Astrocyte of the hippocampus (primary cell): ENCODE results near the gene FRMD4B.

ENCODE experiments used
- DNase-seq: peaks from one replicate; pipeline ENCODE4 v3.0.0; 2011; ENCODE audit warnings: low read depth, low spot score

FRMD4B gene

DNA sequence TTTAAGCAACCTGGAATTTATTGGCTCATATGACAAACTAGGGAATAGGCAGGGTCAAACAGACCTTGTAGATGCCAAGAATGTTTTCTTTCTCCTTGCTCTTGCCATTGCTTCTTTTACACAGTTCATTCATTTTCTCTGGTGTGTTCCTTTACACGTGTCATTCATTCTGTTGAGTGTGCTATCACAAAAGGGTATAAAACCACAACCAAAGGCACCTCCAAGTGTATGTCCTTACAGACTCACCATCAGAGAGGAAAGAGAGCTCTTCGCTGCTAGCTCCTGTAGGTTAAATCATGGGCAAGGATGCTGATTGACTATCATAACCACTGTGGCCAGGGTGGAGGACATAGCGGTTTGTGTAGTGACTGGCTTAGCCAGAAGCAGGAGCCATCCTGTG, 19.2 kb upstream of the FRMD4B start:
- DNase-seq: no peak

DNA sequence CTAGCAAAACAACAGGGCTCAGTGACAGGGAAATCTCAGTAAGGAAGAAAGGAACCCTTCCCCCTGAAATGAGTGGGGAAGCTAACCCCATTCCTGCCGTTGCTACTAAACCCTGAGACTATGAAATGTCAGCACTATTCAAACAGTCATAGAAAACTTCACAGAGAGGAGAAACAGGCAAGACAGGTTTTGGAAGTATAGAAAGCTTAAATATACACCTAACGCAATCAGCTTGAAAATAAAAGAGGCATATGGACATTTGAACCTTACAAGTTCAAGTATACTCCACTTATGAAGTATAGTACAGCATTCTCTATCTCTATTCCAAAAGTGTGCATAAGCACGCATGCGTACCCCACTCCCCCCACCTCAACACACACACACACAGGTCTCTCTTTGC, 17.6 kb upstream of the FRMD4B start:
- DNase-seq: no peak

GRCh38 chr3:69400683-69401082, 14.8 kb upstream of the FRMD4B start:
- DNase-seq: no peak

GRCh38 chr3:69392850-69393249, 7.0 kb upstream of the FRMD4B start:
- DNase-seq: no peak

DNA sequence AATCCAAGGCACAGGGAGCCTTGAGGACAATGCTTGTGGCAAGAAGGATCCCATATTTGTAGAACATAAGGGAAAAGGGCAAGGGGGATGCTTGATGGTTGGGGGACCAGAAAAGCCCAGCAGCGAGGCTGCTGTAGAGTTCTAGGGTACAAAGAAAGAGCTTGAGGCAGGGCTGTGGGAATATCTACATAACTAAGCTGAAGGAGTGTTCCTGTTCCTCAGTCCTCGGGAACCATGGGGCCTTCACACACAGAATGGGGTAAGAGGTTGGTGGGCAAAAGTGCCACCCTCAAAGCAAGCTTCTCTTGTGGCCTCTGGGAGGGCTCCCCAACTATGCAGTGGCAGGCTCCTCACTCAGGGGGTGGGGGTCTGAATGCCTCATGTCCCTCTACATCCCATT, 6.5 kb upstream of the FRMD4B start:
- no peak for DNase-seq

DNA sequence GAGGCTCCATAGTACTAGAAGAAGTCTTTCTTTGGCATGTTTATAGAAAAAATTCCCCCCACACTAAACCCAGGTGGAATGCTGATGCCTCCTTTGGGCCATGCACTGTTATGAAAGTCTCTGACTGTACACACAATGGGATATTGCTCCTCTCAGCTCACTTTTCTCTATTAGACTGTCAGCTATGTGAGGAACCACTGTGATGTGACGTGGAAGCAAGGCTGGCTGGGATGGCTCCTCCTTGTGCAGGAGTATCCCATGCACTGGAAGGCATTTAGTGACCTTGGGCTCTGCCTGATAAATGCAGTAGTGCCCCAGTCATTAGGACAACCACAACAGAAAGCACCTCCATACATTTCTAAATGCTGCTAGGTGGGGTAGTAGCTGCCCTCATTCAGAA, 5.7 kb upstream of the FRMD4B start:
- no peak for DNase-seq

DNA sequence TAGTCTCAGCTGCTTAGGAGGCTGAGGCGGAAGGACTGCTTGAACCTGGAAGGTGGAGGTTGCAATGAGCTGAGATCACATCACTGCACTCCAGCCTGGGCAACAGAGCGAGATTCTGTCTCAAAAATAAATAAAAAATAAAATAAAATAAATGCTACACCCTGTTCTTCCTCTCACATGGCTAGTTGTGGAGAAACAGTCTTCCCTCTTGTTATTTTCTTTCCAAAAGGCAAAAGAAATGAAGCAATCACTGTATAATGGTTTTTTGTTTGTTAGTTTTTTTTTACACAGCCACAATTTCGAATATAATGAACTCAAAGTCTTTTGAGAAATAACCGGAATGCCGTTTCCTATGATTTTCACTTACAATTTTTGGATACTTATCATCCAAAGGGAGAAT, 4.9 kb upstream of the FRMD4B start:
- DNase-seq: no peak

DNA sequence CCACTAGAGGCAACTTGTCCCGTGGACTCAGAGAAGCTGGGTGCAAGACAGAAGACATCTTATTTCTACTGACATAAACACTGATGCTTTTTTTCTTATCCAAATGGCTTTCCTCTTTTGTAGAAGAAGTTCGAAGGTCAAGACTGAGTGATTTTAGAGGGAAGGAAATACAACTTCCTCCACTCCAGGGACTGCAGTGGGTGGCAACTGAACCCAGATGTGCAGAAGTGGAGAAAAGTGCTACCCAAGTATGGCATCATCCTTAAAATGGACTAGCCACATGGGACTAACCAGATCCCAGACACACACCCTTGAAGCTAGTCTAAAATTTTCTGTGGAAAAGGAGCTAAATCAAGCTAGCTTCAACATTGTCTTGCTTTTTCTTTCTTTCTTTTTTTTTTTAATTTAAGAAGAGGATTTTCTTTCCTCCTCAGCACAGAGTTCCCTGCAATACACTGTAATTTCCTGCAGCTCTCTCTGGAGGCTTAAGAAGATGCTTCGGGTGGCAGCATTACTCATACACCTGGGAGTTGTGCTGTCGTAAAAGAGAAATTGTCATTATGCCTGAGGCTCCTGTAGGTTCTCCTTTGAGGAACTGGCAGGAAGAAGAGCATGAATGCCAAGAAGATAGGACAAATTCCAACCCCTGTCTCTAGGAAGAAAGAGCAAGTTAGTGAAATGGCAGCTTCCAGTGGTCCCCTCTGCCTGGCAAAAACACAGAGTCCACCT, 3.8 kb upstream of the FRMD4B start:
- DNase-seq: no peak

GRCh38 chr3:69388241-69388640, 2.4 kb upstream of the FRMD4B start:
- no peak for DNase-seq

DNA sequence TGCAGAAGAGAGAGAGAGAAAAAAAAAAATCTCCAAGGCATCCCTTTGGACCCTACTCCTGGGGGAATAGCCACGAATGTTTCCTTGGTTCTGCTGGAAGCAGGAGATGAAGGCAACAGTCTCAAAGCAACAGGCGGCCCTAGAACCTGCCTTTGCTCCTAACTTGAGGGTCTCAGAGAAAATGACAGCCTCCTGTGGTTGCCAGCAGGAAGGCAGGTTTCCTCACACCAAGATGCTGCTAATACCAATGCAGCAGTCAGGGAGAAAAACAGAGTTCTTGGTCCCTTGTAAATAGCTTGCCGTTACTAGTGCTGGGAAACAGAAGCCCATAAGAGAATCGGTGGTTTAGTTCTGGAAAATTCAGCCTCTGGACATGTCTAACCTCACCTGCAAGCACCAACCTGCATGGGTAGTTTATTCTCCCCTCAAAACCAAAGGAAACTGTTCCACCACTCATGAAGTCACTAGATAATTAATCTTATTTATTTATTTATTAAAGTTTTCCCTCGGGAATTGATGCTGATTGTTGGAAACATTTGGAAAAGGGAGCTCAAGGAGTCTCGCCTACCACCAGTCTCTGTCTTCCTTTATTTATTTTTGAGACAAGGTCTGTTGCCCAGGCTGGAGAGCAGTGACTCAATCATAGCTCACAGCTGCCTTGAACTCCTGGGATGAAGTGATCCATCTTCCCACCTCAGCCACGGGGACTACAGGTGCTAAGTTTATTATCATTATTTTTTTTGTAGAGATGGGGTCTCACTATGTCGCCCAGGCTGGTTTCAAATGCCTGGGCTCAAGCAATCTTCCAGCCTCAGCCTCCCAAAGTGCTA, 883 bp upstream of the FRMD4B start:
- DNase-seq: no peak

- no peak for DNase-seq
Measured at GRCh38 chr3:69385123-69385722, 665 bp downstream of the FRMD4B start.

- no peak for DNase-seq
Measured at GRCh38 chr3:69384326-69384725, 1.6 kb downstream of the FRMD4B start.

DNA sequence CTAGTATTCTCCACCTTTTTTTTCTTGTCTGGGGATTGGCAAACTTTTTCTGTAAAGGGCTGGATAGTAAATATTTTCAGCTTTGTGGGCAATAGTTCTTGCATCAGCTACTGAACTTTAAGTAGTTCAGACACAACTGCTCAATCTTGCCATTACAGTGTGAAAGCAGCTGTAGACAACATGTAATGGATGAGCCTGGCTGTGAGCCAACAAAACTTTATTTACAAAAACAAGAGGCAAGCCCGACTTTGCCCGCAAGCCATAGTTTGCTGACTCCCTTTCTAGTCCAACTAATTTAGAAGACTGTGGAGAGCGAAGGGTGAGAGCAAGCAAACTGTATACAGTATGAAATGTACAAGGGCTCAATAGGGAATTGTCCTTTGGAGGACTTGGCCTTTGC, 6.2 kb downstream of the FRMD4B start:
- no peak for DNase-seq

DNA sequence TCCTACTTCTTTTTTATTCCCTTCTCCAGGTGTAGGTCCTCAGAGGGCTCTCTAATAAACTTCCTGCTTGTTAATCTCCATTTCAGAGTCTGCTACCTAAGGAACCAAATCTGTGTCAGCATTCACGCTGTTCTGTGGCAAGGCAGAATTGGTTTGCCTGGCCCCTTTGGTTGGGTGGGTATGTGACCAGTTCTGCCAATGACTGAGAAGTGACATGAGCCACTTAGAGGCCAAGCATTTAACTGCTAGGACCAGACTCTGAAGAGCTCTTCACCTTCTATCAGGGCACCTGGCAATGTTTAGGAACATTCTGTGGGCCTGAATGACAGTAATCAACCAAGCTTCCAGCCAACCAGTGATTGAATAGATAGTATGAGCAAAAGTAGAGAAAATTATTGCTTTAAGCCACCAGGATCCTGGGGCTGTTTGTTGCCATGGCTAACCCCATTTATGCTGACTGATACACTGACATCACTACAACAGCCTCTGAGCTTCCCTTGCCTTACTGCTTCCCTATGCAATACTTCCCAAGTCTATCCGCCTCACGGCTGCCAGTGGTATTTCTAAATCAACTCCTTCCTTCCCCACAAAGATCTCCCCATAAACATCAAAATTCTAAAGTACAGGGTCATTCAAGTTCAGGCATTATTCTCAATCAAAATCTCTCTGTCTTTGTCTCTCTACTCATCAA, 7.6 kb downstream of the FRMD4B start:
- no peak for DNase-seq

DNA sequence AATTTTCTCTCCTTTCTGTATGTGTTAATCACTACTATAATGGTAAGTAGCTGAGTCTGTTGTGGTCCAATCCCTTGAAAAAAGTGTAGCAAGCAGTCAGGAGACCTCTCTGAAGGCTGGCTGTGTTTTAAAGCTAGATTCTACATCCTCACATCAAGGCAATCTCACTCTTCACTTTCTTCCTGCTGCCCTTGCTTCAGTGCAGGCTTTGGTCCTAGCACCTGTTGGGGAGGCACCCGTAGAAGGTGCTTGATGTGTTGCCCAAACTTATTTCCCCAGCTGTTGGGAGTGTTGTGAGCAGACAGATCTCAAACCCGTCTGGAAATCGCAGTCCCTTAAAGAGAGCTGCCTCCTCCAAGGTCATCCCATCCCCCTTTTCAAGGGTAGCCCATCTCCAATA, 8.6 kb downstream of the FRMD4B start:
- no peak for DNase-seq

- DNase-seq: no peak
Measured at GRCh38 chr3:69376731-69377130, 9.2 kb downstream of the FRMD4B start.

DNA sequence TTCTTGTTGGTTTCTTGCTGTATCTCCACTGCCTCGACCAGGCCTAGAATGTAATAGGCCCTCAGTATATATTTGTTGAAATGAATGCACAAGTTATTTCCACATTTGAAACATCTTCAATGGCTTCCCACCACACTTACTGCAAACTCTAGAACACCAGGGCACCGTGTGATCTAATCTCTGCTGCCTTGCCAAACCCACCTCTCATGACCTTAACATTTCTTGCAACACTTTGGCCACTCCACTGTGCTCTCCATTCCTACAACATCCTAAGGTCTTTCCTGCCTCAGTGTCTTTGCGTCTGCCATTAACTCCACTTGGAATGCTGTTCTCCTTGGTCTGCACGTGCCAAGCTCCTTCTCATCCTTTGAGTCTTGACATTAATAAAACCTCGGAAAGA, 14.1 kb downstream of the FRMD4B start:
- DNase-seq: no peak

DNA sequence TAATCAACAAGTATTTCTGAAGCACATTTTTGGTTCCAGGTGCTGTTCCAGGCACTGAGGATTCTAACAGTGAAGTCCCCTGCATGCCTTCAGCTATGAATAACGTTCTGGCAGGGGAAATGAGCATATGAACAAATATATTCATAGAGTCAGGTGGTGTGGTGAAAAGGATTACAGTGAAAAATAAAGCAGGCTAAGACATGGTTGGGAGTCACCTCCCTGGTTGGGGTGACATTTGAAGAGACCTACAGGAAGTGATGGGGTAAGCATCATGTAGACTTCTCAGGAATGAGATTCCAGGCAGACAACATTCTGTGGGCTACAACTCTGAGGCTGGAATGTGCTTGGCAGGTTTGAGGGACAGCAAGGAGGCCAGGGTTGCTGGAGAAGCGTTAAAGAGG, 15.0 kb downstream of the FRMD4B start:
- DNase-seq: peak; percentile 11

GRCh38 chr3:69370156-69370883, 15.6 kb downstream of the FRMD4B start:
- peak; percentile 21 for DNase-seq

- DNase-seq: no peak
Measured at GRCh38 chr3:69368129-69368741, 17.7 kb downstream of the FRMD4B start.

DNA sequence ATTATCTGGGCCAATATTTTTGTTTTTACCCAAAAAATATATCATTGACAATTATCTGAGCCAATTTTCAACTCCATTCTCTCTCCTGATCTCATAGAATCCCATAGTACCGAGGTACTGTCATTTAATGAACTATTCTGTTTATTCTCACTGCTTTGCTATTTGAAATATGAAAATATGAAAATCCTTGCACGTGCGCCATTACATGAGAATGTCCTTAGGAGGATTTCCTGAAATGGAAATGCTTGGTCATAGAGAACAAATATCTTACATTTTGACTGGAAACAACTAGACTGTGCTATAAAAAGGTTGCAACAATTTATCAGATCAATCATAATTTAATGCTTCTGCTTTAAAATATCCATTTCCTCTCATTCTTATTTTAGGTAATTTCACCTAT, 18.3 kb downstream of the FRMD4B start:
- no peak for DNase-seq
